ENCODE data around the gene LTF.

DNA sequence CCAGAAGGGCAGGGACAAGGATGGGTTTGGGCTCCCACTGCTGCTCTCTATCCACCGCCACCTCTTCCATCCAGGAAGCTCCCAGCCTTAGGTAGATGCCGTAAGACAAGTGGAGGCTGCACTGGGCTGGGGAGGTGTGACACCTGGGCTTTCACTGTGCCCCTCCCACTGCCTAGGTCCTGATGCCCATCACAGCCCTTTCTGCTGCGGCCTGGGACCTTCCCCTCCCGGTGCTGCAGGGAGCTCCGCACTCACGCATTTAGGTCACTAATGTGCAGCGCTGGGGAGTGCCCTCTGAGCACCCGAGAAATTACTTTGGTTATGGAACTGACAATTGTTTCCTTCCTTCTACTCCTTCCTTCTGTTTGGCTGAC is 850 bp downstream of the LTF start:
- TF ChIP-seq, protein P1, sequence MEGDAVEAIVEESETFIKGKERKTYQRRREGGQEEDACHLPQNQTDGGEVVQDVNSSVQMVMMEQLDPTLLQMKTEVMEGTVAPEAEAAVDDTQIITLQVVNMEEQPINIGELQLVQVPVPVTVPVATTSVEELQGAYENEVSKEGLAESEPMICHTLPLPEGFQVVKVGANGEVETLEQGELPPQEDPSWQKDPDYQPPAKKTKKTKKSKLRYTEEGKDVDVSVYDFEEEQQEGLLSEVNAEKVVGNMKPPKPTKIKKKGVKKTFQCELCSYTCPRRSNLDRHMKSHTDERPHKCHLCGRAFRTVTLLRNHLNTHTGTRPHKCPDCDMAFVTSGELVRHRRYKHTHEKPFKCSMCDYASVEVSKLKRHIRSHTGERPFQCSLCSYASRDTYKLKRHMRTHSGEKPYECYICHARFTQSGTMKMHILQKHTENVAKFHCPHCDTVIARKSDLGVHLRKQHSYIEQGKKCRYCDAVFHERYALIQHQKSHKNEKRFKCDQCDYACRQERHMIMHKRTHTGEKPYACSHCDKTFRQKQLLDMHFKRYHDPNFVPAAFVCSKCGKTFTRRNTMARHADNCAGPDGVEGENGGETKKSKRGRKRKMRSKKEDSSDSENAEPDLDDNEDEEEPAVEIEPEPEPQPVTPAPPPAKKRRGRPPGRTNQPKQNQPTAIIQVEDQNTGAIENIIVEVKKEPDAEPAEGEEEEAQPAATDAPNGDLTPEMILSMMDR (IDR thresholded peaks at IDR 0.05), result no peak
- TF ChIP-seq POLR2A (IDR thresholded peaks at IDR 0.05), result no peak
